Measurements from ENCODE around the gene RASGRP1.

Gene RASGRP1

GRCh38 chr15:38459480-38459879, 105.1 kb downstream of the RASGRP1 start:
- H3K4me3 ChIP-seq (ENCODE audit: low read length), result no peak overlapping the region
- no peak for TF ChIP-seq ZNF274 (IDR thresholded peaks at IDR 0.05; ENCODE audit: low read depth, low read length)

GRCh38 chr15:38458646-38459045, 106.0 kb downstream of the RASGRP1 start:
- TF ChIP-seq ZNF274 (IDR thresholded peaks at IDR 0.05; ENCODE audit: low read depth, low read length), result no peak
- no peak overlapping the region for H3K4me3 ChIP-seq (ENCODE audit: low read length)

DNA sequence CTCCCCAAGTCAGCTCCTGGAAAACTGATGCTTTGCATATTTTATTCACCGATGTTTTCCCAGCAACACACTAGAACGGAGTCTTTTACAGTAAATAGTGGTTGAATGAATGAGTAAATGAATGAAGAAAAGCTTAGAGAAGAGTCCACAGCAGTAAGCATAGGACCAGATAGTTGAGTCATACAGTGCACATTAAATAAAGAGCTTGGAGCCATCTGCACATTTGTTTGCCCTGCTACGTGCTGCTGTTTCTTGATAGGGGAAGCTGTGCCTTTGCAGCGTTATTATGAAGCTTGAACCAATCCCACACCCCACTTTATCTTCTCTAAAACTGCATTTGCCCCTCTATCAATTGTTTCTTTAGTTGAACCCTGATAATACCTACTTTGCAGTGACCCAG, 109.5 kb downstream of the RASGRP1 start:
- peak overlapping the region; percentile 72 for H3K4me3 ChIP-seq (ENCODE audit: low read length)
- TF ChIP-seq ZNF274 (IDR thresholded peaks at IDR 0.05; ENCODE audit: low read depth, low read length), result no peak

DNA sequence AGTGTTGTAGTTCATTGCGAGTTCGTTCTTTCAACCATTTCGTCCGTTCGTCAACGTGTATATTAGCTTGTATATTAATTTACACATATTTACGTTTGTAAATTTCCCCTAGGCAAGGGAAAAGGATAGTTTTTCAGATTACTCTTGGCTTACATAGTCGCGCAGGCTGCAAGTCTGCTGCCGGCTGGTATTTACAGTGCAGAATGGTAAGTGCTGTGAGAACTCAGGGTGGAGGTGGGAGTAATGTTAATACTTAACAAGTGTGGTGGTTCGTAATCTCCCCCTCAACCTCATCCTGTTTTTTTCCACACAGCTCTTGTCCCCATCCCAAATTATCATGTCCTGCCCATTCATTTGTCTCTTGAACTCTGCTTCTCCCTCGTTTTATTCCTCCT, 109.9 kb downstream of the RASGRP1 start:
- peak overlapping the region; percentile 72 for H3K4me3 ChIP-seq (ENCODE audit: low read length)
- TF ChIP-seq ZNF274 (IDR thresholded peaks at IDR 0.05; ENCODE audit: low read depth, low read length), result no peak

DNA sequence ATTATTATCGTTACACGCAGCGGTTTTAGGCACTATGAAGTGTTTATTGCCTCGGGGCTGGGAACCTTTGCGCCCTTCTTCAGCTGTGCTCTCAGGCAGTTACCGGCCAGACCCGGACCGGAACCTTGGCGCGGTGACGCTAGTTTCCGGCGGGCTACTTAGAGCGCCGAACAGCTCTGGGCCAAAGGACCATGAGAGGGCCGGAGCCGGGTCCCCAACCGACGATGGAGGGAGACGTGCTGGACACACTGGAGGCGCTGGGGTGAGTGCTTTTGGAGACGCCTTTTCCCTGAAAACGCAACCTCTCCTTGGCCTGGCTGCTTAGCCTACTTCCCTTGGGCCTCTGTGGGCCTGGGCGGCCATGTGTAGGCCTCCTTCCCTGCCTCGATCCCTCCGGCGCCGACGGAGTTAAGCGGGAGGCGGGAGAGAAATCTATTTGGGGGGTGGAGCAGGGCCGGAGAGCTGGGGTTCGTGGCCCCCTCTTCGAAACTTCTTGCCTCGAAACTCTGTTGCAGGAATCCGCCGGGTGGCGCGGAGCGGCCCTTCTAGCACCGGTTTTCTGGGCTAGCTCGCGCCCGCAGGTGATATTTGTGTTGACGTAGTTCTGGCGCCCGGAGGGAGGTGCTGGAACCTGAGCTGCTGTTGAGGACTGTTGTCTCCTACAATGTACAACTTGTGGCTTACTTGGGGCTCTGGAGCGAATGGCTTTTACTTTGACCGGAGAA, 110.5 kb downstream of the RASGRP1 start, which contains the start of gene FAM98B:
TSS of gene FAM98B (plus strand) at position 157 of the 725 bp plus-strand sequence. CDS start at position 192, 35 bp downstream.
- H3K4me3 ChIP-seq (ENCODE audit: low read length), result peak within 1 kb of the TSS; percentile 72
- no peak for TF ChIP-seq ZNF274 (IDR thresholded peaks at IDR 0.05; ENCODE audit: low read depth, low read length)

- no peak overlapping the region for H3K4me3 ChIP-seq (ENCODE audit: low read length)
- TF ChIP-seq ZNF274 (IDR thresholded peaks at IDR 0.05; ENCODE audit: low read depth, low read length), result no peak
Observed at GRCh38 chr15:38441130-38441519, 123.5 kb downstream of the RASGRP1 start.

- no peak for TF ChIP-seq ZNF274 (IDR thresholded peaks at IDR 0.05; ENCODE audit: low read depth, low read length)
- no peak overlapping the region for H3K4me3 ChIP-seq (ENCODE audit: low read length)
Observed at GRCh38 chr15:38440353-38441129, 124.1 kb downstream of the RASGRP1 start.

All from GM08714 (cell line).